ENCODE results near the gene ST7. TPM values are rescaled to one million over a fixed set of nuclear protein-coding genes. Genes with fewer than 3 reads are reported as not detected.

Gene ST7
- total RNA-seq, 1 experiment from 2014 or later: 12.9 TPM

DNA sequence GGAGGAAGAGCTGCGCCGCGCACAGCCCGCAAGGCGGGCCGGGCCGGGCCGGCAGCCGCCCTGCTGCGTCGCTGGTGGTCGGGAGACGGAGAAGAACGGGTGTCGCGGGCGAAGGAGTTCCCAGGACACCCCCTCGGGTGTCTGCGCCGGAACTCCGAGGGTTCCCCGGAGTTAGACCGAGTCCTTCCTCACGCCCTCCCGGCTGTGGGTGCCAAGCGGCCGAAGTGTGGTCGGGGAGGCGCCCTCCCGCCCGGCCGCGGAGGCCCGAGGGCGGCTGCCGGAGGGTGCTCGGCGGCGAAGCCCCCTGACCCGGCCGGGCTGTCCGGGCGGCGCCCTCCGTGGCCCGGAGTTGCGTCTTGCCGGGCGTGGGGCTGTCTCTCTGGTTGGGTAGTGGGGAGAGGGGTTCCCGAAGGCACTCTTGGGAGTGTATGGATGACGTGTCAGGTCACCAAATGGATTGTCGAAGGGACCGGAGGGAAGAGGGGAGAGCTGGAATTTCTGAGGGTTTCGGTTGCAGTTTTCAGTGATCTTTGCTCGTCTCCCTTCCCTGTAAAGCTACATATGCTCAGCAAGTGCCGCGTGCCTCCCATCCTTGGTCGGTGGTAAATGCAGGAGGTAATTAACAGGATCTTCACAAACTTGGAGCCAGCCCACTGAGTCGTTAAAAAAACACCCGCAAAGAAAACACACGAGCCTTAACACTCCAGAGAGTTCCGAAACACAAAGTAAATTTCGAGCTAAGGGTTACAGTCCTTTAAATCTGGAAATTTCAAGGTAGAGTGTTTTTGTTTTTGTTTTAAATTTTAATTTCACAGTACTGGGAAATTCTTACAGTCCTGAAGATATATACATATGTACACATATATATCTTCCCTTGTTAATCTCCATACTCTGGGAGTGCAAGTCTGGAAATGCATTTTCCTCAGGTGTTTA lies 871 bp downstream of the ST7 start:
- Histone ChIP-seq H3K23me2 (ENCODE audit: insufficient read length, low read depth, low read length, poor library complexity, severe bottlenecking) (peaks cover 5% of the 10 kb centered on the region), H3K79me2 (ENCODE audit: insufficient read depth, low read length) (no peaks in the 10 kb centered on the region; the same call in 1 of the 2 replicates), H3K27me3 (ENCODE audit: insufficient read depth, low read length) (no peaks in the 10 kb centered on the region), H3K4ac (ENCODE audit: low read depth, low read length) (no peak overlapping the region), H2AFZ (ENCODE audit: low read length) (no peak overlapping the region), H3K23ac (ENCODE audit: insufficient read length, low read depth, low read length) (no peak overlapping the region), H4K5ac (ENCODE audit: insufficient read length, low read depth, low read length) (no peak overlapping the region), H3K79me1 (ENCODE audit: insufficient read depth, low read depth, low read length, poor library complexity, severe bottlenecking) (no peaks in the 10 kb centered on the region), H2AK5ac (ENCODE audit: insufficient read length, low read length) (no peak overlapping the region), H4K20me1 (ENCODE audit: control insufficient read depth, insufficient read depth, insufficient read length) (no peaks in the 10 kb centered on the region), H2BK5ac (ENCODE audit: insufficient read length, low read length) (no peak overlapping the region), H3K4me1 (ENCODE audit: insufficient read depth, low read length) (no peaks in the 10 kb centered on the region; the same call in 1 of the 2 replicates), H2BK12ac (ENCODE audit: insufficient read length, low read depth, low read length) (no peak overlapping the region), H3K4me2 (ENCODE audit: insufficient read depth, insufficient read length, low read length) (peak overlapping the region; percentile 98), H3T11ph (ENCODE audit: low read length) (no peak overlapping the region), H2BK120ac (ENCODE audit: low read depth, low read length, poor library complexity, severe bottlenecking) (no peak overlapping the region), H3K56ac (ENCODE audit: insufficient read length, low read depth, low read length) (no peak overlapping the region), H2BK15ac (ENCODE audit: low read depth, low read length) (no peak overlapping the region), H3K14ac (ENCODE audit: insufficient read depth, low read length) (peak overlapping the region; percentile 95), H3K27ac (ENCODE audit: insufficient read length, low read depth, low read length) (no peak overlapping the region), H3K18ac (ENCODE audit: insufficient read length, low read depth, low read length) (peak overlapping the region; percentile 32), H2BK20ac (ENCODE audit: low read depth, low read length, poor library complexity, severe bottlenecking) (no peak overlapping the region), H3K9me3 (ENCODE audit: control insufficient read depth, low read depth, low read length) (no peaks in the 10 kb centered on the region), H4K8ac (replicated peaks; ENCODE audit: insufficient read length, low read depth, low read length) (no peak overlapping the region), H4K91ac (ENCODE audit: insufficient read length, low read depth, low read length) (no peak overlapping the region), H3K9ac (ENCODE audit: extremely low read depth, insufficient read length, low read length) (peak overlapping the region; percentile 80)
- TF ChIP-seq, protein P1, sequence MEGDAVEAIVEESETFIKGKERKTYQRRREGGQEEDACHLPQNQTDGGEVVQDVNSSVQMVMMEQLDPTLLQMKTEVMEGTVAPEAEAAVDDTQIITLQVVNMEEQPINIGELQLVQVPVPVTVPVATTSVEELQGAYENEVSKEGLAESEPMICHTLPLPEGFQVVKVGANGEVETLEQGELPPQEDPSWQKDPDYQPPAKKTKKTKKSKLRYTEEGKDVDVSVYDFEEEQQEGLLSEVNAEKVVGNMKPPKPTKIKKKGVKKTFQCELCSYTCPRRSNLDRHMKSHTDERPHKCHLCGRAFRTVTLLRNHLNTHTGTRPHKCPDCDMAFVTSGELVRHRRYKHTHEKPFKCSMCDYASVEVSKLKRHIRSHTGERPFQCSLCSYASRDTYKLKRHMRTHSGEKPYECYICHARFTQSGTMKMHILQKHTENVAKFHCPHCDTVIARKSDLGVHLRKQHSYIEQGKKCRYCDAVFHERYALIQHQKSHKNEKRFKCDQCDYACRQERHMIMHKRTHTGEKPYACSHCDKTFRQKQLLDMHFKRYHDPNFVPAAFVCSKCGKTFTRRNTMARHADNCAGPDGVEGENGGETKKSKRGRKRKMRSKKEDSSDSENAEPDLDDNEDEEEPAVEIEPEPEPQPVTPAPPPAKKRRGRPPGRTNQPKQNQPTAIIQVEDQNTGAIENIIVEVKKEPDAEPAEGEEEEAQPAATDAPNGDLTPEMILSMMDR (conservative IDR thresholded peaks at IDR 0.05): no peak
- peak overlapping the region; percentile 93 to 96 (median 95) for H3K27ac Mint-ChIP-seq
- peaks cover 0 to 8% (median 5%) of the 10 kb centered on the region in 3 experiments; a peak in 5 of 7 replicates for H3K36me3 Mint-ChIP-seq (ENCODE audit: insufficient read depth in 1 of 3, low read depth in 3 of 3)
- no CpG with 5 or more reads among the region's 63 CpGs for WGBS (ENCODE audit: extremely low coverage, insufficient read length, low lambda C conversion rate)
- H3K27me3 Mint-ChIP-seq (ENCODE audit: low read depth): no peaks in the 10 kb centered on the region
- H3K4me3 Mint-ChIP-seq: peak overlapping the region; percentile 88 to 99
- peak; percentile 74 for DNase-seq
- peaks cover 30 to 35% of the 10 kb centered on the region in 2 experiments for H3K4me1 Mint-ChIP-seq
- no peaks in the 10 kb centered on the region; a peak in 1 of 5 replicates for H3K9me3 Mint-ChIP-seq
